GM21447 (cell line): ENCODE data around the gene ELMO3.

ENCODE experiments used
- ATAC-seq: cut with Tn5 transposase; IDR thresholded peaks from one replicate; pipeline ENCODE4 v1.9.1; 2021; ENCODE audit not compliant: unreplicated experiment

Gene ELMO3

GRCh38 chr16:67199011-67199807, at the start of gene ELMO3:
TSS of gene ELMO3 (plus strand) at chr16:67199131. CDS start at chr16:67199327, 196 bp downstream.
- ATAC-seq, result no peak

GRCh38 chr16:67149276-67150046, 49.5 kb upstream of the ELMO3 start:
- ATAC-seq, result no peak

- ATAC-seq, result peak; percentile 27
Observed at GRCh38 chr16:67150047-67150832, 48.7 kb upstream of the ELMO3 start.

- ATAC-seq, result peak; percentile 64
Observed at GRCh38 chr16:67150833-67151396, 48.0 kb upstream of the ELMO3 start, which contains the start of gene B3GNT9. TSS of gene B3GNT9 (minus strand) at chr16:67150998. CDS start at chr16:67150485, 513 bp downstream.

- no peak for ATAC-seq
Observed at GRCh38 chr16:67151431-67152097, 47.4 kb upstream of the ELMO3 start.

- ATAC-seq, result no peak
Observed at GRCh38 chr16:67154578-67155294, 44.2 kb upstream of the ELMO3 start.

- ATAC-seq, result no peak
Observed at GRCh38 chr16:67155295-67156142, 43.4 kb upstream of the ELMO3 start.

- no peak for ATAC-seq
Observed at GRCh38 chr16:67156143-67156844, 42.6 kb upstream of the ELMO3 start.

GRCh38 chr16:67157106-67157748, 41.7 kb upstream of the ELMO3 start:
- no peak for ATAC-seq

GRCh38 chr16:67157892-67158635, 40.9 kb upstream of the ELMO3 start:
- ATAC-seq, result no peak

- ATAC-seq, result peak; percentile 43
Observed at GRCh38 chr16:67158637-67159600, 40.0 kb upstream of the ELMO3 start.

- no peak for ATAC-seq
Observed at GRCh38 chr16:67161595-67162058, 37.3 kb upstream of the ELMO3 start.

- no peak for ATAC-seq
Observed at GRCh38 chr16:67162506-67163163, 36.3 kb upstream of the ELMO3 start.

GRCh38 chr16:67163164-67163998, 35.5 kb upstream of the ELMO3 start:
- ATAC-seq, result no peak
